ENCODE results near the gene GLCE. TPM values are rescaled to one million over a fixed set of nuclear protein-coding genes. Genes with fewer than 3 reads are reported as not detected.
"Not testable (repeated sequence)": the region's sequence is repeated elsewhere in the genome, so short reads cannot be mapped to it uniquely, and the experiment has no call there.

Gene GLCE
- total and polyA plus RNA-seq, 5 donors = 4.8 to 10.2 (median 8.8) TPM

DNA sequence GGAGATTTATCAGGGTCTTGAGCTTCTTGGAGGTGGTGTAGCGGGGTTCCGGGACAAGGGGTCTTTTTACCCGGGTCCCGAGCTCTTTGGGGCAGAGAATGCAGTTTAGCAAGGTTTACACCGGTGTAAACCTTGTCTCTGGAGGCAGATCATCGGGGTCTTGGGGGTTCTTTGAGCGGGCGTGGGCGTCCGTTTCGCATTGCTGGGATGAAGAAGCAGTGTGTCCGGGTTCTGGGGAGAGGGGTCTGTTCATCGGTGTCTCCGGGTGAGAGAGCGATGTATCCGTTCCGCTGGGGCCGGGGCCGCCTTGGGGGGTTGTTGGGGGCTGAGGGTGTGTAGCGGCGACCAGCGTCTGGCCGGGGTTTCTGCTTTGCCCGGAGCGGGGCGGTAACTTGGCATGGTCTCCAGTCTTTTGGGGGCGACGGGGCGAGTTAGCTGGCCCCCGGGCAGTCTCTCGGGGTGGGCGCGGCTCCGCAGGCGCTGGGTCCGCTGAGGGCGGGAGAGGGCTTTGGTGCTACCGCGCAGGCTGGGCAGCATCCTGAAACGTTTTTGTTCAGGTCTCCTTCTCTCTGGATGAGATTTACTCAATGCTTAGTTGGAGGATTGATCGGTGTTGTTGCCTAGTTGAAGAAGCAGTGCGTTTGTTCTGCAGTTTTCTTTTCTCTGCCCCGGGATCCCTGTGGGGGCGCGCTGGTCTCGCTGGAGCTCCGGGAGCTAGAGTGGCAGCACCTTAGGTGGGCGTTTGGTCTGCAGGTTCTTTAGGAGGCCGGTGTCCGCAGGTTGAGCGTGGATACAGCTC, 843 bp downstream of the GLCE start:
- no peaks in the 10 kb centered on the region for H3K27me3 ChIP-seq (ENCODE audit: control insufficient read depth, insufficient read depth)
- no peaks in the 10 kb centered on the region for H3K9me3 ChIP-seq (ENCODE audit: control insufficient read depth, low read length)
- H3K4me1 ChIP-seq (ENCODE audit: control insufficient read depth, insufficient read depth, low read length) = no peaks in the 10 kb centered on the region
- ATAC-seq (peak; percentile 7 to 39), DNase-seq (peak; percentile 31 to 76 (median 67))
- no peak overlapping the region for H3K27ac ChIP-seq (ENCODE audit: low read length)
- intact Hi-C loops (cut with DNase I) = loop anchor here in 2 of 4 donors (5.0 to 10.0 kb wide), 2 partner anchors 76 to 79 kb away; no protein-coding TSS in a partner anchor
- peak overlapping the region; percentile 80 for H3K4me3 ChIP-seq (ENCODE audit: low read length)
- WGBS = under 1% methylated on average over 51 of the region's 51 CpGs

- no peak overlapping the region for H3K27ac ChIP-seq (ENCODE audit: low read length)
- H3K4me3 ChIP-seq (ENCODE audit: low read length) = peak overlapping the region; percentile 80
- ATAC-seq (no peak), DNase-seq (no peak)
- H3K9me3 ChIP-seq (ENCODE audit: control insufficient read depth, low read length) = no peaks in the 10 kb centered on the region
- intact Hi-C loops (cut with DNase I) = loop anchor here in 2 of 4 donors (5.0 to 10.0 kb wide), 2 partner anchors 77 to 80 kb away; no protein-coding TSS in a partner anchor
- H3K27me3 ChIP-seq (ENCODE audit: control insufficient read depth, insufficient read depth) = no peaks in the 10 kb centered on the region
- no peaks in the 10 kb centered on the region for H3K4me1 ChIP-seq (ENCODE audit: control insufficient read depth, insufficient read depth, low read length)
- WGBS = 17% methylated on average over 5 of the region's 5 CpGs
Measured at GRCh38 chr15:69161878-69162213, 1.4 kb downstream of the GLCE start.

GRCh38 chr15:69163141-69163669, 2.8 kb downstream of the GLCE start:
- Histone ChIP-seq H3K27ac (ENCODE audit: low read length) (no peak overlapping the region), H3K4me1 (ENCODE audit: control insufficient read depth, insufficient read depth, low read length) (no peaks in the 10 kb centered on the region), H3K4me3 (ENCODE audit: low read length) (no peak overlapping the region), H3K27me3 (ENCODE audit: control insufficient read depth, insufficient read depth) (no peaks in the 10 kb centered on the region), H3K9me3 (ENCODE audit: control insufficient read depth, low read length) (no peaks in the 10 kb centered on the region)
- intact Hi-C loops (cut with DNase I) = loop anchor here in 2 of 4 donors (5.0 to 10.0 kb wide), 2 partner anchors 78 to 81 kb away; no protein-coding TSS in a partner anchor
- no peak for ATAC-seq
- no peak for DNase-seq
- 90% methylated on average over 3 of the region's 3 CpGs for WGBS

DNA sequence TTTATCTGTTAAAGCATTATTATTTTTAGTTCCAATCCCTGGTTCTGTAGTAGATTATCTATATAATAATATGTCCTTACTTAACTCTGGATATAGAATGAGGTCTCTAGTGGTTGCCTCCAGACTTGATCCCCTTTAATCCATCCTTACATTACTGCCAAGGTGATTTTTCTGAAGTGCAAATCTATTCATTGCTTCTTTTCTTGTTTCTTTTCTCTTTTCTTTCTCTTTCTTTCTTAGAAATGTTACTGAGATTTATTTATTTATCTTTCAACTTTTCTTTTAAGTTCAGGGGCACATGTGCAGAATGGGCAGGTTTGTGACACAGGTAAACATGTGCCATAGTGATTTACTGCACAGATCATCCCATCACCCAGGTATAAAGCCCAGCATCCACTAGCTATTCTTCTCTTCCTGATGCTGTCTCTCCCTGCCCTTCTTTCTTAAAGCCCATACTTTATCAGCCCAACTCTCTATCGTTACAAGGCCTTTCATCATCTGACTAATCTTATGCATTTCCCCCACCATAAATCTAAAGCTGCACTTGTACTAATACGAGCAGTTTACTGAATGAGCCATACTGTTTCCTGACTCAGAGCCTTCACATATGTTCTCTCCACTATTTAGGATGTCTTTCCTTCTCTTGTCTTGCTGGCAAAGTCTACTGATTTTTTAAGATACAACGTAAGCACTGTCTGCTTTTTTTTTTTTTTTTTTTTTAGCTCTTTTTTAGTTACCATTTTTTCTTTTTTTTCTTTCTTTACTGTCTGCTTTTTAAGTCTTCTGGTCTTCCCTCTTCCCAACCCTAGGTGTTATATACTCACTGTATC, 4.6 kb downstream of the GLCE start:
- no peak for DNase-seq
- no peaks in the 10 kb centered on the region for H3K27me3 ChIP-seq (ENCODE audit: control insufficient read depth, insufficient read depth)
- intact Hi-C loops (cut with DNase I) = loop anchor here in 2 of 4 donors (5.0 to 10.0 kb wide), 2 partner anchors 80 to 83 kb away; no protein-coding TSS in a partner anchor
- no peak overlapping the region for H3K27ac ChIP-seq (ENCODE audit: low read length)
- H3K4me3 ChIP-seq (ENCODE audit: low read length) = no peak overlapping the region
- H3K4me1 ChIP-seq (ENCODE audit: control insufficient read depth, insufficient read depth, low read length) = no peaks in the 10 kb centered on the region
- ATAC-seq = no peak
- no peaks in the 10 kb centered on the region for H3K9me3 ChIP-seq (ENCODE audit: control insufficient read depth, low read length)
- 71% methylated on average over 3 of the region's 3 CpGs for WGBS

- no peaks in the 10 kb centered on the region for H3K4me1 ChIP-seq (ENCODE audit: control insufficient read depth, insufficient read depth, low read length)
- intact Hi-C loops (cut with DNase I) = loop anchor here in 1 of 4 donors (10.0 kb wide), 1 partner anchor 81 kb away; no protein-coding TSS in a partner anchor
- WGBS = 97% methylated on average over 1 of the region's 1 CpG
Measured at GRCh38 chr15:69165637-69166025, 5.2 kb downstream of the GLCE start.

DNA sequence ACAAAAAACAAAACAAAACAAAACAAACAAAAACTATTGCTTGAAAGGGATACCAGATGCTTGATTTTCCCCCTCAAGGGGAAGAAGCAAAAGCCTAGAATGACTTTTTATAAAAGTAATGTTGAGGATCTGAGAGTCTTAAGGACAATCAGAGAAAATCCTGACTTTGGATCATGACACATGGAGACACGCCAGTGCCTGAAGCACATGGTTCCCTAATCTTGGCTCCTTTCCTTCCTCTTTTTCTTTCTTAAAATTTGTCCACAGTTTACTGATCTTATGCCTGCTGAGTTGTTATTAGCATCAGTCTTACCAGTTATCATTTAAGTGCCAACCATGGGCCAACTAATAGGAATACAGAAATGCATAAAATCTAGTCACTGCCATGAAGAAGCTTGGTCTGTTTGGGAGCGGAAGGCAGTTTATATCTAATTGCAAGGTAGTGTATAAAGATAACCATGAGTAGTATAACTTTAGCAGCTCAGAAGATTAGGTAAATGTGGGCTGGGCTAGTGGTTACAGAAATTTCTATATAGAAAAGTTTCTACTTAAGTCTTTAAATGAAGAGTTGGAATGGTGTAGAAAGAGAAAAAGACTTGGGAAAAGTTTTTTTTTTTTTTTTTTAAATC, 6.9 kb downstream of the GLCE start:
- WGBS = 73% methylated on average over 2 of the region's 2 CpGs
- DNase-seq (no peak), ATAC-seq (no peak)
- no peaks in the 10 kb centered on the region for H3K4me1 ChIP-seq (ENCODE audit: control insufficient read depth, insufficient read depth, low read length)
- no peaks in the 10 kb centered on the region for H3K27me3 ChIP-seq (ENCODE audit: control insufficient read depth, insufficient read depth)
- no peaks in the 10 kb centered on the region for H3K9me3 ChIP-seq (ENCODE audit: control insufficient read depth, low read length)
- H3K27ac ChIP-seq (ENCODE audit: low read length) = no peak overlapping the region
- H3K4me3 ChIP-seq (ENCODE audit: low read length) = no peak overlapping the region
- intact Hi-C loops (cut with DNase I) = loop anchor here in 1 of 4 donors (10.0 kb wide), 1 partner anchor 83 kb away; no protein-coding TSS in a partner anchor

More at GRCh38 chr15:69165637-69166025, 5.2 kb downstream of the GLCE start:
- DNase-seq (no peak), ATAC-seq (no peak)
- no peaks in the 10 kb centered on the region for H3K27me3 ChIP-seq (ENCODE audit: control insufficient read depth, insufficient read depth)
- H3K27ac ChIP-seq (ENCODE audit: low read length) = no peak overlapping the region
- no peaks in the 10 kb centered on the region for H3K9me3 ChIP-seq (ENCODE audit: control insufficient read depth, low read length)
- no peak overlapping the region for H3K4me3 ChIP-seq (ENCODE audit: low read length)

GRCh38 chr15:69168361-69168760, 7.9 kb downstream of the GLCE start:
- H3K4me3 ChIP-seq (ENCODE audit: low read length); H3K27ac ChIP-seq (ENCODE audit: low read length); H3K27me3 ChIP-seq (ENCODE audit: control insufficient read depth, insufficient read depth); ATAC-seq; DNase-seq; H3K9me3 ChIP-seq (ENCODE audit: control insufficient read depth, low read length); H3K4me1 ChIP-seq (ENCODE audit: control insufficient read depth, insufficient read depth, low read length): not testable (repeated sequence)
- 93% methylated on average over 7 of the region's 7 CpGs for WGBS
- intact Hi-C loops (cut with DNase I) = loop anchor here in 1 of 4 donors (10.0 kb wide), 1 partner anchor 84 kb away; no protein-coding TSS in a partner anchor

- intact Hi-C loops (cut with DNase I) = loop anchor here in 1 of 4 donors (10.0 kb wide), 1 partner anchor 85 kb away; no protein-coding TSS in a partner anchor
- H3K27me3 ChIP-seq (ENCODE audit: control insufficient read depth, insufficient read depth) = not testable (repeated sequence)
Measured at GRCh38 chr15:69169540-69169939, 9.1 kb downstream of the GLCE start.

GRCh38 chr15:69170597-69170996, 10.2 kb downstream of the GLCE start:
- WGBS = 67% methylated on average over 3 of the region's 3 CpGs
- intact Hi-C loops (cut with DNase I) = no loop called here
- DNase-seq = no peak
- H3K9me3 ChIP-seq (ENCODE audit: control insufficient read depth, low read length) = no peaks in the 10 kb centered on the region
- no peak overlapping the region for H3K4me3 ChIP-seq (ENCODE audit: low read length)
- no peaks in the 10 kb centered on the region for H3K27me3 ChIP-seq (ENCODE audit: control insufficient read depth, insufficient read depth)
- no peaks in the 10 kb centered on the region for H3K4me1 ChIP-seq (ENCODE audit: control insufficient read depth, insufficient read depth, low read length)
- H3K27ac ChIP-seq (ENCODE audit: low read length) = no peak overlapping the region
- no peak for ATAC-seq

More at GRCh38 chr15:69169540-69169939, 9.1 kb downstream of the GLCE start:
- not testable (repeated sequence) for H3K4me3 ChIP-seq (ENCODE audit: low read length); DNase-seq; H3K27ac ChIP-seq (ENCODE audit: low read length); ATAC-seq; H3K4me1 ChIP-seq (ENCODE audit: control insufficient read depth, insufficient read depth, low read length); H3K9me3 ChIP-seq (ENCODE audit: control insufficient read depth, low read length)
- WGBS = 95% methylated on average over 3 of the region's 3 CpGs

DNA sequence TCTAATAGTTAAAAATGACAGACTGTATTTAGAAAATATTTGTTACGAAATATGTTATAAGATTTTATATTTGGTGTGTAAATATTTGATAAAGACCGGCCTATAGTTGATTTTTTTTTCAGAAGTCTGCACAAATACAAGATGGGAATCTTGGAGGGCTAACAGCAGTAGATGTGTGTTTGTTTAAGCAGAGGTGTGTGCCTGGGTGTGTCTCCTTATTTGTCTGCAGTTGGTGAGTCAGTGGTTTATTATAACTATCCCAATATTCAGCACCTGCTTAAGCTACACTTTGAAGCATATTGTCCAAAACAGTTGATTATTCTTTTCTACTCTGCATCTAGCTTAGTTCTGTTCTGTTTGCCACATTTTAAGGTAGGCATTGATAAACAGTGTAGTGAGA, 12.4 kb downstream of the GLCE start:
- no peak for ATAC-seq
- intact Hi-C loops (cut with DNase I) = no loop called here

More for the DNA sequence above, 12.4 kb downstream of the GLCE start:
- Histone ChIP-seq H3K27ac (ENCODE audit: low read length) (no peak overlapping the region), H3K27me3 (ENCODE audit: control insufficient read depth, insufficient read depth) (no peaks in the 10 kb centered on the region), H3K4me3 (ENCODE audit: low read length) (no peak overlapping the region), H3K4me1 (ENCODE audit: control insufficient read depth, insufficient read depth, low read length) (no peaks in the 10 kb centered on the region), H3K9me3 (ENCODE audit: control insufficient read depth, low read length) (no peaks in the 10 kb centered on the region)
- DNase-seq = no peak
- 96% methylated on average over 2 of the region's 2 CpGs for WGBS
